Breast epithelium (tissue), 4 donors: ENCODE measurements around the gene KRT34. TPM values are rescaled to one million over a fixed set of nuclear protein-coding genes. Genes with fewer than 3 reads are reported as not detected.
"Not testable (repeated sequence)": the region's sequence is repeated elsewhere in the genome, so short reads cannot be mapped to it uniquely, and the experiment has no call there.

Experiments
- DNase-seq, 2 donors: peaks; one replicate each; pipeline ENCODE4 v3.0.0-alpha.2; 2019; ENCODE audit warnings: low spot score in 2 of 2
- H3K27ac ChIP-seq, 2 donors: fragments of 200-600 bp; sonication (generic) in 1 of 2; one replicate each; pipeline ENCODE4 v1.5.1; 2016 to 2019; ENCODE audit warnings: mild to moderate bottlenecking in 1 of 2
- H3K27me3 ChIP-seq, 2 donors: fragments of 200-600 bp; sonication (generic) in 1 of 2; one replicate each; pipeline versions ENCODE4 v1.5.1 to v1.6.0; 2017 to 2019; ENCODE audit warnings: control low read depth in 1 of 2, mild to moderate bottlenecking in 1 of 2
- H3K36me3 ChIP-seq: fragments of 200-600 bp; one replicate; pipeline ENCODE4 v1.5.1; 2019
- H3K4me1 ChIP-seq, 2 donors: fragments of 200-600 bp; sonication (generic); one replicate each; pipeline ENCODE4 v1.5.1; 2016 to 2019; ENCODE audit warnings: control low read depth in 1 of 2
- H3K4me3 ChIP-seq, 3 donors: fragments of 200-600 bp; sonication (generic); 1 replicate in 2 of 3; 2 replicates in 1 of 3; pipeline ENCODE4 v1.5.1; 2016 to 2019; ENCODE audit warnings: mild to moderate bottlenecking in 3 of 3, moderate library complexity in 2 of 3
- H3K9me3 ChIP-seq, 2 donors: fragments of 200-600 bp; sonication (generic) in 1 of 2; one replicate each; pipeline ENCODE4 v1.5.1; 2016 to 2019; ENCODE audit warnings: control low read depth in 1 of 2
- CTCF ChIP-seq, 3 donors: fragments of 450-650 bp; IDR thresholded peaks; one replicate each; pipeline ENCODE4 v1.5.1; 2016 to 2017; ENCODE audit warnings: antibody characterized with exemption in 3 of 3, mild to moderate bottlenecking in 3 of 3, moderate library complexity in 3 of 3
- POLR2A ChIP-seq: fragments of 450-650 bp; IDR thresholded peaks from one replicate; pipeline ENCODE4 v1.6.1; 2016; ENCODE audit warnings: antibody characterized with exemption, mild to moderate bottlenecking, moderate library complexity
- POLR2AphosphoS5 ChIP-seq, 3 donors: sonication (generic); formaldehyde crosslinking; IDR thresholded peaks; one replicate each; pipeline ENCODE4 v1.6.1; 2017; ENCODE audit warnings: antibody characterized with exemption in 3 of 3
- intact Hi-C: fragments of 100-400 bp; cut with DNase I; formaldehyde crosslinking; loops from one replicate; pipeline ENCODE4 v1.15.1; 2023; ENCODE audit warnings: low total_unique reads
- total RNA-seq, 3 donors: library from RNA; depleted of rRNA; stranded (reverse); fragments of >200 nt; gene quantifications; one replicate each; pipeline ENCODE4 v1.1.0, GENCODE V29; 2016

Gene KRT34
- total RNA-seq, 3 donors from 2014 or later: not detected

- DNase-seq: no peak
- Histone ChIP-seq H3K27ac (no peak overlapping the region), H3K36me3 (no peaks in the 10 kb centered on the region), H3K27me3 (no peaks in the 10 kb centered on the region), H3K4me1 (no peaks in the 10 kb centered on the region), H3K9me3 (no peaks in the 10 kb centered on the region), H3K4me3 (no peak overlapping the region)
- intact Hi-C loops: no loop called here
- TF ChIP-seq CTCF (IDR thresholded peaks at IDR 0.05) (no peak), POLR2AphosphoS5 (IDR thresholded peaks at IDR 0.05) (no peak), POLR2A (no peak)
These were observed 1.6 kb upstream of the KRT34 start for GRCh38 chr17:41383690-41384089.

GRCh38 chr17:41382394-41382793 is 288 bp upstream of the KRT34 start:
- no peak for TF ChIP-seq CTCF (IDR thresholded peaks at IDR 0.05)
- no peak for TF ChIP-seq POLR2AphosphoS5 (IDR thresholded peaks at IDR 0.05)
- TF ChIP-seq POLR2A: no peak
- Histone ChIP-seq H3K27ac (no peak overlapping the region), H3K27me3 (no peaks in the 10 kb centered on the region), H3K4me3 (no peak overlapping the region), H3K9me3 (no peaks in the 10 kb centered on the region), H3K36me3 (no peaks in the 10 kb centered on the region), H3K4me1 (no peaks in the 10 kb centered on the region)
- intact Hi-C loops: no loop called here
- DNase-seq: no peak

- H3K4me1 ChIP-seq, H3K27me3 ChIP-seq, H3K27ac ChIP-seq, H3K36me3 ChIP-seq, DNase-seq, intact Hi-C loops, H3K4me3 ChIP-seq, H3K9me3 ChIP-seq: not testable (repeated sequence)
These were observed 2.0 kb downstream of the KRT34 start for GRCh38 chr17:41380091-41380490.

- no peaks in the 10 kb centered on the region for H3K9me3 ChIP-seq
- intact Hi-C loops: loop anchor here (1.0 kb wide), 1 partner anchor 25 kb away; no protein-coding TSS in a partner anchor
- no peak for DNase-seq
- H3K36me3 ChIP-seq: no peaks in the 10 kb centered on the region
- no peaks in the 10 kb centered on the region for H3K4me1 ChIP-seq
- TF ChIP-seq POLR2AphosphoS5 (IDR thresholded peaks at IDR 0.05): no peak
- TF ChIP-seq CTCF (IDR thresholded peaks at IDR 0.05): no peak
- no peak for TF ChIP-seq POLR2A
- H3K4me3 ChIP-seq: no peak overlapping the region
- H3K27me3 ChIP-seq: no peaks in the 10 kb centered on the region
- H3K27ac ChIP-seq: no peak overlapping the region
These were observed 4.6 kb downstream of the KRT34 start for GRCh38 chr17:41377546-41377945.

GRCh38 chr17:41369713-41370112 is 12.4 kb downstream of the KRT34 start, which contains the start of gene KRT33B:
Gene KRT33B, minus strand, starts transcription at chr17:41369813. Its CDS starts 63 bp downstream, at chr17:41369750.
- no peak within 1 kb of the TSS for H3K27ac ChIP-seq
- H3K27me3 ChIP-seq: no peaks in the 10 kb centered on the region
- H3K36me3 ChIP-seq: no peaks in the 10 kb centered on the region
- H3K4me1 ChIP-seq: no peaks in the 10 kb centered on the region
- no peak for TF ChIP-seq CTCF (IDR thresholded peaks at IDR 0.05)
- no peak for TF ChIP-seq POLR2A
- TF ChIP-seq POLR2AphosphoS5 (IDR thresholded peaks at IDR 0.05): no peak
- no peak for DNase-seq
- no peaks in the 10 kb centered on the region for H3K9me3 ChIP-seq
- H3K4me3 ChIP-seq: no peak within 1 kb of the TSS
- intact Hi-C loops: no loop called here

- no peaks in the 10 kb centered on the region for H3K4me1 ChIP-seq
These were observed 13.1 kb downstream of the KRT34 start for GRCh38 chr17:41369023-41369422.

More at GRCh38 chr17:41369023-41369422, 13.1 kb downstream of the KRT34 start:
- Histone ChIP-seq H3K9me3 (no peaks in the 10 kb centered on the region), H3K27ac (no peak overlapping the region), H3K27me3 (no peaks in the 10 kb centered on the region), H3K4me3 (no peak overlapping the region), H3K36me3 (no peaks in the 10 kb centered on the region)
- TF ChIP-seq CTCF (IDR thresholded peaks at IDR 0.05) (no peak), POLR2A (no peak), POLR2AphosphoS5 (IDR thresholded peaks at IDR 0.05) (no peak)
- DNase-seq: no peak
- intact Hi-C loops: no loop called here
